Peyer's patch (tissue), 4 donors: ENCODE data around the gene OR9Q1.

Source experiments
- CTCF ChIP-seq, 6 experiments: fragments of 450-650 bp in 4 of 6; fragments of 200-600 bp in 2 of 6; sonication (generic) in 1 of 6; IDR thresholded peaks; one replicate each; pipeline ENCODE4 v1.5.1; 2017 to 2019; ENCODE audit warnings: antibody characterized with exemption in 6 of 6, mild to moderate bottlenecking in 3 of 6, moderate library complexity in 1 of 6
- POLR2A ChIP-seq, 2 donors: fragments of 450-650 bp; IDR thresholded peaks; one replicate each; pipeline ENCODE4 v1.5.1; 2017; ENCODE audit warnings: antibody characterized with exemption in 2 of 2, mild to moderate bottlenecking in 2 of 2, moderate library complexity in 2 of 2

- TF ChIP-seq CTCF (IDR thresholded peaks at IDR 0.05) (no peak), POLR2A (IDR thresholded peaks at IDR 0.05) (no peak)
These were observed 73.8 kb downstream of the OR9Q1 start for GRCh38 chr11:58097437-58097836.
